IMR-90 (cell line): ENCODE measurements around the gene RTL5. TPM values are rescaled to one million over a fixed set of nuclear protein-coding genes. Genes with fewer than 3 reads are reported as not detected.

Experiments used
- ATAC-seq: fragments of 200-7000 bp; cut with Tn5 transposase; 2 replicates; pipeline ENCODE4 v1.9.1; 2020; ENCODE audit warnings: low read depth, mild to moderate bottlenecking, moderate library complexity
- BruUV-seq: library from RNA; stranded (reverse); fragments of 400-500 nt; replicated peaks from 2 replicates; lab custom pipeline; 2021; lab: Mats Ljungman, UMichigan
- CTCF ChIA-PET: fragments of 300-600 bp; formaldehyde crosslinking; extraction: SDS; loops from one replicate; lab custom pipeline; 2021; ENCODE audit warnings: antibody characterized with exemption; lab: Yijun Ruan, JAX
- POLR2A ChIA-PET: fragments of 300-600 bp; sonication (Branson Sonifier 250); formaldehyde crosslinking; loops from one replicate; lab custom pipeline; 2022; ENCODE audit warnings: antibody characterized with exemption; ENCODE audit not compliant: unreplicated experiment; lab: Charles Lee
- DNase-seq: peaks from one replicate; pipeline ENCODE4 v3.0.0; 2013
- H2AFZ ChIP-seq: replicated peaks from 2 replicates; pipeline ENCODE3; 2013; ENCODE audit warnings: low read length, mild to moderate bottlenecking; ENCODE audit not compliant: poor library complexity
- H2AK5ac ChIP-seq: 2 replicates; pipeline ENCODE4 v1.6.1; 2013; ENCODE audit warnings: low read depth, low read length, inconsistent platforms
- H2AK9ac ChIP-seq: replicated peaks from 2 replicates; pipeline ENCODE3; 2013; ENCODE audit warnings: mild to moderate bottlenecking, low read depth, low read length, moderate library complexity; ENCODE audit not compliant: poor library complexity
- H2BK120ac ChIP-seq: 2 replicates; pipeline ENCODE4 v1.6.1; 2013; ENCODE audit warnings: low read depth, low read length, inconsistent platforms
- H2BK15ac ChIP-seq: 3 replicates; pipeline ENCODE4 v1.6.1; 2013; ENCODE audit warnings: low read depth, low read length, inconsistent platforms
- H2BK20ac ChIP-seq: 2 replicates; pipeline ENCODE4 v1.6.1; 2013; ENCODE audit warnings: low read depth, mild to moderate bottlenecking, inconsistent platforms, low read length, moderate library complexity
- H2BK5ac ChIP-seq: 2 replicates; pipeline ENCODE4 v1.6.1; 2013; ENCODE audit warnings: mild to moderate bottlenecking, low read depth, low read length, inconsistent platforms; ENCODE audit not compliant: poor library complexity, severe bottlenecking
- H3K14ac ChIP-seq: replicated peaks from 2 replicates; pipeline ENCODE4 v1.6.1; 2013; ENCODE audit warnings: low read depth, low read length, inconsistent platforms
- H3K18ac ChIP-seq: 2 replicates; pipeline ENCODE4 v1.6.1; 2013; ENCODE audit warnings: low read depth, low read length, control low read depth
- H3K23ac ChIP-seq: 2 replicates; pipeline ENCODE4 v1.6.1; 2013; ENCODE audit warnings: low read depth, low read length, inconsistent platforms
- H3K27ac ChIP-seq: 2 replicates; pipeline ENCODE4 v1.5.1; 2013; ENCODE audit warnings: mild to moderate bottlenecking, control low read depth, low read length; ENCODE audit not compliant: insufficient read depth
- H3K27me3 ChIP-seq: 2 replicates; pipeline ENCODE4 v1.6.1; 2013; ENCODE audit warnings: low read length; ENCODE audit not compliant: control insufficient read depth, insufficient read depth
- H3K36me3 ChIP-seq: 2 replicates; pipeline ENCODE4 v1.6.1; 2013; ENCODE audit warnings: low read length, mixed read lengths; ENCODE audit not compliant: control insufficient read depth, insufficient read depth
- H3K4ac ChIP-seq: 2 replicates; pipeline ENCODE4 v1.6.1; 2013; ENCODE audit warnings: low read depth, low read length, inconsistent platforms
- H3K4me1 ChIP-seq: 2 replicates; pipeline ENCODE4 v1.6.1; 2013; ENCODE audit warnings: low read length, mixed read lengths; ENCODE audit not compliant: control insufficient read depth, insufficient read depth
- H3K4me2 ChIP-seq: 2 replicates; pipeline ENCODE4 v1.6.1; 2013; ENCODE audit warnings: low read depth, mild to moderate bottlenecking, control low read depth, low read length, moderate library complexity
- H3K4me3 ChIP-seq: 2 replicates; pipeline ENCODE4 v1.5.1; 2013; ENCODE audit warnings: low read depth, mild to moderate bottlenecking, control low read depth, low read length, moderate library complexity; ENCODE audit not compliant: insufficient read depth
- H3K56ac ChIP-seq: 2 replicates; pipeline ENCODE4 v1.6.1; 2013; ENCODE audit warnings: low read length, inconsistent platforms; ENCODE audit not compliant: insufficient read depth; ENCODE audit errors: extremely low read depth
- H3K79me1 ChIP-seq, 2 experiments: 2 replicates each; pipeline ENCODE4 v1.6.1; 2013; ENCODE audit warnings: low read length in 2 of 2, inconsistent platforms in 1 of 2, low read depth in 1 of 2
- H3K9ac ChIP-seq: 2 replicates; pipeline ENCODE4 v1.6.1; 2013; ENCODE audit warnings: low read depth, low read length, control low read depth
- H3K9me1 ChIP-seq: 2 replicates; pipeline ENCODE4 v1.6.1; 2013; ENCODE audit warnings: low read length, inconsistent platforms; ENCODE audit not compliant: insufficient read depth
- H3K9me3 ChIP-seq: 2 replicates; pipeline ENCODE4 v1.6.1; 2013; ENCODE audit warnings: low read length; ENCODE audit not compliant: control insufficient read depth, insufficient read depth
- H4K20me1 ChIP-seq: 2 replicates; pipeline ENCODE4 v1.6.1; 2013; ENCODE audit warnings: low read length, inconsistent platforms; ENCODE audit not compliant: insufficient read depth
- H4K5ac ChIP-seq: 2 replicates; pipeline ENCODE4 v1.6.1; 2013; ENCODE audit warnings: mild to moderate bottlenecking, low read depth, low read length, control low read depth
- H4K8ac ChIP-seq, 2 experiments: 2 replicates each; pipeline ENCODE4 v1.6.1; 2013; ENCODE audit warnings: low read depth in 2 of 2, low read length in 2 of 2, control low read depth in 1 of 2, inconsistent platforms in 1 of 2
- H4K91ac ChIP-seq: 2 replicates; pipeline ENCODE4 v1.6.1; 2013; ENCODE audit warnings: low read depth, low read length, inconsistent platforms; ENCODE audit not compliant: insufficient read depth
- CHD1 ChIP-seq: IDR thresholded peaks from 2 replicates; pipeline ENCODE4 v1.6.1; 2012; ENCODE audit warnings: low read depth, low read length, improper control_type of control experiment
- MAFK ChIP-seq: IDR thresholded peaks from 2 replicates; pipeline ENCODE4 v1.6.1; 2012; ENCODE audit warnings: low read depth, low read length, improper control_type of control experiment
- MAZ ChIP-seq: IDR thresholded peaks from 2 replicates; pipeline ENCODE4 v1.6.1; 2012; ENCODE audit warnings: low read depth, mild to moderate bottlenecking, low read length, improper control_type of control experiment, moderate library complexity, borderline replicate concordance
- WGBS, 2 experiments: methylation state at CpG; one replicate each; pipeline versions ENCODE4 v1.1.5 to v1.1.7; 2013; ENCODE audit warnings: missing lambda C conversion rate in 2 of 2; ENCODE audit not compliant: insufficient read length in 1 of 2; ENCODE audit errors: extremely low coverage in 2 of 2; 5-methylcytosine and 5-hydroxymethylcytosine counted together
- dilution Hi-C: fragments of 300-500 bp; cut with HindIII; formaldehyde crosslinking; loops from one replicate; pipeline ENCODE4 v1.14.3; 2018; ENCODE audit warnings: low sequenced_read_pairs; ENCODE audit not compliant: unreplicated experiment
- in situ Hi-C: fragments of 300-500 bp; cut with MboI; formaldehyde crosslinking; loops from 3 replicates; pipeline ENCODE4 v1.14.3; 2019; ENCODE audit warnings: low sequenced_read_pairs, inconsistent platforms, mixed read lengths
- intact Hi-C: fragments of 100-400 bp; cut with micrococcal nuclease; formaldehyde crosslinking; loops from 2 replicates; pipeline ENCODE4 v1.10.0; 2022
- polyA plus RNA-seq, 3 experiments: library from polyadenylated mRNA; depleted of rRNA; stranded (reverse); fragments of >200 nt; gene quantifications; 2 replicates each; pipeline ENCODE4 v1.2.3, GENCODE V29; 2012; ENCODE audit warnings: low replicate concordance in 1 of 3
- total RNA-seq: library from RNA; depleted of rRNA; stranded (reverse); fragments of >200 nt; gene quantifications from 2 replicates; pipeline ENCODE4 v1.2.3, GENCODE V29; 2012
- TF ChIP-seq, protein P1 (sequence below): fragments of 150-350 bp; IDR thresholded peaks from 2 replicates; pipeline ENCODE4 v1.6.1; 2016; ENCODE audit warnings: low read depth, mild to moderate bottlenecking, low read length, moderate library complexity, borderline replicate concordance

Gene RTL5
- total and polyA plus RNA-seq, 2 of the 4 experiments (the other 2 are of a cell fraction), result 0.90 to 2.5 TPM

DNA sequence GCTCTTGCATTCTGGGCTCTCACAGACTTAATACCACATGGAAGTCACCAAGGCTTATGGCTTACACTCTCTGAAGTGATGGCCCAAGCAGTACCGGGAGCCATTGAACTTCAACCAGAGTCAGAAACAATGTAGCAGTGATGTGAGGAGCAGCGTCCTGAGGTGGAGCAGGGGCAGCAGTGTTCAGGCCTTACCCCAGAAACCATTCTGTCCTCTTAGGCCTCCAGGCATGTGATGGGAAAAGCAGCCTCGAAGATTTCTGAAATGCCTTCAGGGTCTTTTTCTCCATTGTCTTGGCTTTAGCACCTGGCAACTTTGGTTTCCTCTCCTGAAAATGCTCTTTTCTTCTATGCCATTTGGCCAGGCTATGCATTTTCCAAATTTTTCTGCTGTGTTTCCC lies 27.1 kb upstream of the RTL5 start:
- intact Hi-C loops (no loop called here), dilution Hi-C loops (no loop called here), in situ Hi-C loops (no loop called here)
- H3K18ac ChIP-seq, result no peak overlapping the region
- H2AFZ ChIP-seq, result no peak overlapping the region
- no peak overlapping the region for H3K9ac ChIP-seq
- H3K4ac ChIP-seq, result no peak overlapping the region
- H3K36me3 ChIP-seq, result no peaks in the 10 kb centered on the region
- H3K27ac ChIP-seq, result no peak overlapping the region
- CTCF ChIA-PET, result no interaction called here
- no peak overlapping the region for H4K5ac ChIP-seq
- no peak overlapping the region for H2AK5ac ChIP-seq
- no peak overlapping the region for H2BK20ac ChIP-seq
- BruUV-seq, result no TSS peak
- H2BK15ac ChIP-seq, result no peak overlapping the region
- H4K91ac ChIP-seq, result no peak overlapping the region
- no peak for ATAC-seq
- POLR2A ChIA-PET, result no interaction called here
- H2BK120ac ChIP-seq, result no peak overlapping the region
- no peak overlapping the region for H3K56ac ChIP-seq
- no peak overlapping the region for H3K23ac ChIP-seq
- H3K14ac ChIP-seq, result no peak overlapping the region
- H3K27me3 ChIP-seq, result peaks cover 17% of the 10 kb centered on the region
- H3K79me1 ChIP-seq, result no peaks in the 10 kb centered on the region
- H3K9me1 ChIP-seq, result no peaks in the 10 kb centered on the region
- H3K4me1 ChIP-seq, result no peaks in the 10 kb centered on the region
- H3K4me2 ChIP-seq, result no peak overlapping the region
- no peaks in the 10 kb centered on the region; the same call in 1 of the 2 replicates for H4K20me1 ChIP-seq
- no peak overlapping the region for H2AK9ac ChIP-seq
- H3K4me3 ChIP-seq, result no peak overlapping the region
- TF ChIP-seq MAFK (no peak), CHD1 (no peak), MAZ (no peak)
- TF ChIP-seq, protein P1, sequence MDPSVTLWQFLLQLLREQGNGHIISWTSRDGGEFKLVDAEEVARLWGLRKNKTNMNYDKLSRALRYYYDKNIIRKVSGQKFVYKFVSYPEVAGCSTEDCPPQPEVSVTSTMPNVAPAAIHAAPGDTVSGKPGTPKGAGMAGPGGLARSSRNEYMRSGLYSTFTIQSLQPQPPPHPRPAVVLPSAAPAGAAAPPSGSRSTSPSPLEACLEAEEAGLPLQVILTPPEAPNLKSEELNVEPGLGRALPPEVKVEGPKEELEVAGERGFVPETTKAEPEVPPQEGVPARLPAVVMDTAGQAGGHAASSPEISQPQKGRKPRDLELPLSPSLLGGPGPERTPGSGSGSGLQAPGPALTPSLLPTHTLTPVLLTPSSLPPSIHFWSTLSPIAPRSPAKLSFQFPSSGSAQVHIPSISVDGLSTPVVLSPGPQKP, result no peak
- H3K9me3 ChIP-seq, result peaks cover 14% of the 10 kb centered on the region
- H4K8ac ChIP-seq, result no peak overlapping the region
- 45% methylated on average over 1 of the region's 3 CpGs; no CpG with 5 or more reads in 1 of the 2 experiments for WGBS, 2 experiments
- no peak for DNase-seq
- H2BK5ac ChIP-seq, result no peak overlapping the region
